VCaP (cell line): ENCODE measurements around the gene AKT3.

Experiments used
- H3K27ac ChIP-seq: fragments of 450-650 bp; 2 replicates; pipeline ENCODE4 v1.5.1; 2017
- CTCF ChIP-seq: fragments of 450-650 bp; conservative IDR thresholded peaks from 2 replicates; pipeline ENCODE4 v1.5.1; 2017; ENCODE audit warnings: mild to moderate bottlenecking, moderate library complexity

AKT3 gene

GRCh38 chr1:243725075-243725474 is 125.0 kb downstream of the AKT3 start:
- no peak for TF ChIP-seq CTCF
- H3K27ac ChIP-seq = no peak overlapping the region

- no peak overlapping the region for H3K27ac ChIP-seq
- no peak for TF ChIP-seq CTCF
Observed at GRCh38 chr1:243723458-243724043, 126.5 kb downstream of the AKT3 start.

GRCh38 chr1:243723050-243723449 is 127.0 kb downstream of the AKT3 start:
- H3K27ac ChIP-seq = no peak overlapping the region
- no peak for TF ChIP-seq CTCF

- no peak for TF ChIP-seq CTCF
- H3K27ac ChIP-seq = no peak overlapping the region
Observed at GRCh38 chr1:243719476-243719875, 130.6 kb downstream of the AKT3 start.

- no peak overlapping the region for H3K27ac ChIP-seq
- TF ChIP-seq CTCF = no peak
Observed at GRCh38 chr1:243718893-243719292, 131.2 kb downstream of the AKT3 start.

GRCh38 chr1:243718022-243718421 is 132.0 kb downstream of the AKT3 start:
- H3K27ac ChIP-seq = no peak overlapping the region
- TF ChIP-seq CTCF = no peak

- H3K27ac ChIP-seq = no peak overlapping the region
- TF ChIP-seq CTCF = no peak
Observed at GRCh38 chr1:243716906-243717305, 133.1 kb downstream of the AKT3 start.
